ENCODE results near the gene FAM180B.

GRCh38 chr11:47558695-47559094, 27.8 kb upstream of the FAM180B start:
- TF ChIP-seq GATA2 (IDR thresholded peaks at IDR 0.05; ENCODE audit: low read depth, low read length) (no peak), GATA3 (IDR thresholded peaks at IDR 0.05; ENCODE audit: low read depth, low read length) (no peak)
